ENCODE data around the gene TSPEAR.

Gene TSPEAR

GRCh38 chr21:44537930-44538911 is 173.2 kb downstream of the TSPEAR start:
- DNase-seq = no peak

- no peak for DNase-seq
Measured at GRCh38 chr21:44535963-44536362, 175.4 kb downstream of the TSPEAR start.

- DNase-seq = no peak
Measured at GRCh38 chr21:44534688-44535087, 176.7 kb downstream of the TSPEAR start.

- no peak for DNase-seq
Measured at GRCh38 chr21:44533891-44534627, 177.3 kb downstream of the TSPEAR start.

GRCh38 chr21:44533121-44533890 is 178.1 kb downstream of the TSPEAR start:
- DNase-seq = no peak

GRCh38 chr21:44532712-44533111 is 178.7 kb downstream of the TSPEAR start:
- DNase-seq = no peak

GRCh38 chr21:44531606-44532564 is 179.5 kb downstream of the TSPEAR start:
- DNase-seq = no peak

- DNase-seq = no peak
Measured at GRCh38 chr21:44530903-44531605, 180.3 kb downstream of the TSPEAR start.

- DNase-seq = no peak
Measured at GRCh38 chr21:44530221-44530902, 181.0 kb downstream of the TSPEAR start.

GRCh38 chr21:44529503-44530125 is 181.8 kb downstream of the TSPEAR start:
- DNase-seq = no peak

GRCh38 chr21:44529011-44529421 is 182.4 kb downstream of the TSPEAR start:
- no peak for DNase-seq

GRCh38 chr21:44528634-44528995 is 182.8 kb downstream of the TSPEAR start:
- no peak for DNase-seq

- no peak for DNase-seq
Measured at GRCh38 chr21:44527983-44528633, 183.3 kb downstream of the TSPEAR start.

GRCh38 chr21:44527156-44527982 is 184.0 kb downstream of the TSPEAR start:
- no peak for DNase-seq

- DNase-seq = no peak
Measured at GRCh38 chr21:44526096-44526997, 185.0 kb downstream of the TSPEAR start.

- no peak for DNase-seq
Measured at GRCh38 chr21:44525391-44526095, 185.8 kb downstream of the TSPEAR start.

Data from activated effector memory CD4-positive, alpha-beta T cell treated with Interleukin-2 at 50 U/mL for 16 hours (primary cell).